PC-3 (cell line): ENCODE data around the gene EHMT1. TPM values are rescaled to one million over a fixed set of nuclear protein-coding genes. Genes with fewer than 3 reads are reported as not detected.

ENCODE experiments used
- ATAC-seq: fragments of 200-7000 bp; cut with Tn5 transposase; 2 replicates; pipeline ENCODE4 v1.9.1; 2020; ENCODE audit warnings: mild to moderate bottlenecking, moderate library complexity
- BruUV-seq: library from RNA; stranded (reverse); fragments of 400-500 nt; replicated peaks from 2 replicates; lab custom pipeline; 2021; lab: Mats Ljungman, UMichigan
- CTCF ChIA-PET: fragments of 300-600 bp; sonication (Branson Sonifier 250); formaldehyde crosslinking; loops from one replicate; lab custom pipeline; 2022; ENCODE audit warnings: antibody characterized with exemption; lab: Charles Lee
- POLR2A ChIA-PET: fragments of 300-600 bp; sonication (Branson Sonifier 250); formaldehyde crosslinking; loops from one replicate; lab custom pipeline; 2022; ENCODE audit warnings: antibody characterized with exemption; ENCODE audit not compliant: unreplicated experiment; lab: Charles Lee
- DNase-seq: peaks from one replicate; pipeline ENCODE4 v3.0.0-alpha.2; 2015
- H2AFZ ChIP-seq: fragments of 300-600 bp; sonication (generic); 2 replicates; pipeline ENCODE4 v1.6.0; 2016; ENCODE audit warnings: antibody characterized with exemption, low read length
- H3F3A ChIP-seq: fragments of 300-600 bp; sonication (generic); one replicate; pipeline ENCODE4 v1.6.0; 2017; ENCODE audit warnings: antibody characterized with exemption, low read length, control low read depth, mild to moderate bottlenecking; ENCODE audit not compliant: unreplicated experiment
- H3K27ac ChIP-seq: fragments of 300-600 bp; sonication (generic); 2 replicates; pipeline ENCODE4 v1.5.1; 2016; ENCODE audit warnings: mild to moderate bottlenecking, low read length
- H3K27me3 ChIP-seq: fragments of 300-600 bp; sonication (generic); 2 replicates; pipeline ENCODE4 v1.6.1; 2016; ENCODE audit warnings: low read length, mixed read lengths
- H3K36me3 ChIP-seq: fragments of 300-600 bp; sonication (generic); 2 replicates; pipeline ENCODE4 v1.6.1; 2016; ENCODE audit warnings: low read depth, mixed run types, low read length, mixed read lengths
- H3K4me1 ChIP-seq: fragments of 300-600 bp; sonication (generic); 2 replicates; pipeline ENCODE4 v1.5.1; 2016; ENCODE audit warnings: low read length; ENCODE audit not compliant: insufficient read depth
- H3K4me2 ChIP-seq: fragments of 300-600 bp; sonication (generic); 2 replicates; pipeline ENCODE4 v1.6.0; 2016; ENCODE audit warnings: low read length
- H3K4me3 ChIP-seq: fragments of 300-600 bp; sonication (generic); 2 replicates; pipeline ENCODE4 v1.5.1; 2016; ENCODE audit warnings: mild to moderate bottlenecking, low read length, mixed read lengths
- H3K79me2 ChIP-seq: fragments of 300-600 bp; sonication (generic); 2 replicates; pipeline ENCODE4 v1.6.1; 2017; ENCODE audit warnings: low read length, mixed read lengths
- H3K9ac ChIP-seq: fragments of 300-600 bp; sonication (generic); 2 replicates; pipeline ENCODE4 v1.6.0; 2016; ENCODE audit warnings: mild to moderate bottlenecking, low read length
- H3K9me2 ChIP-seq: fragments of 300-600 bp; sonication (generic); replicated peaks from 2 replicates; pipeline ENCODE4 v1.6.1; 2016; ENCODE audit warnings: mixed run types, low read length, mixed read lengths
- H3K9me3 ChIP-seq: fragments of 300-600 bp; sonication (generic); 2 replicates; pipeline ENCODE4 v1.6.1; 2016; ENCODE audit warnings: low read length, mixed read lengths
- H4K20me1 ChIP-seq: fragments of 300-600 bp; sonication (generic); 2 replicates; pipeline ENCODE4 v1.6.1; 2016; ENCODE audit warnings: low read length, mixed read lengths
- EZH2 ChIP-seq: fragments of 300-600 bp; sonication (generic); IDR thresholded peaks from one replicate; pipeline ENCODE4 v1.6.1; 2017; ENCODE audit warnings: antibody characterized with exemption, mild to moderate bottlenecking, low read length; ENCODE audit not compliant: unreplicated experiment
- EZH2phosphoT487 ChIP-seq: fragments of 300-600 bp; sonication (generic); IDR thresholded peaks from 2 replicates; pipeline ENCODE4 v1.6.1; 2018; ENCODE audit warnings: mild to moderate bottlenecking, antibody characterized with exemption, low read length, borderline replicate concordance
- intact Hi-C: fragments of 100-400 bp; cut with micrococcal nuclease; formaldehyde crosslinking; loops from 2 replicates; pipeline ENCODE4 v1.9.0; 2023
- total RNA-seq: library from RNA; depleted of rRNA; stranded (reverse); fragments of >200 nt; gene quantifications from 2 replicates; pipeline ENCODE4 v1.2.3, GENCODE V29; 2014
- TF ChIP-seq, protein P1 (sequence below): fragments of 300-600 bp; sonication (generic); conservative IDR thresholded peaks from 2 replicates; pipeline ENCODE4 v1.5.1; 2017; ENCODE audit warnings: antibody characterized with exemption, low read depth, mild to moderate bottlenecking, low read length

EHMT1 gene
- total RNA-seq, 1 experiment from 2014 or later = 42.8 TPM

DNA sequence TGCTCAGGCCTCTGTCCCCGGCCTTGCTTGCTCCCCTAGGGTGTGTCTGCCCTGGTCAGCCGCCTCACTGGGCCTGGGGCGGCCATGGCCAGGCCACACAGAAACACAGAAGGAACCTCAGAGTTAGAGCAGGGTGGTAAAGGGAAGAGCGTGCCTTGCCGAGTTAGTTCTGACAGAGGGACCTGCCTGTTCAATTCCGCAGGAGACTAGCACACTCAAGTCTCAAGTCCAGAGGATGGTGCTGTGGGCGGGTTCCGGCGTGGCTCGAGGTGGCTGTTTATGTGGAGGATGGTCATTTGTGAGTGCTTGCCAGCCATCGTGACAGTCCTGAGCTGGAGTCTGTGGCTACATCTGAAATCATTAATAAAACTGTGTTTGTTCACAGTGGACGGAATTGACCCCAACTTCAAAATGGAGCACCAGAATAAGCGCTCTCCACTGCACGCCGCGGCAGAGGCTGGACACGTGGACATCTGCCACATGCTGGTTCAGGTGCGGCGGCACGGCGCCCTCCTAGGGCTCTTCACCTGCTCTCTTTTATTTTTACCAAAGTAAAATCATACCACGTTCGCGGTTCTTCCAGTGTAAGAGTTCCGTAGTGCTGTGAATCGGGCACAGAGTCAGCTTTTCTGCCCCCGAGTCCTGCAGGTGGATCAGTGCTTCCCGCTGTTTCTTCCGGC lies 163.2 kb downstream of the EHMT1 start:
- Histone ChIP-seq H3K27ac (no peak overlapping the region), H2AFZ (no peak overlapping the region), H3K79me2 (no peaks in the 10 kb centered on the region), H4K20me1 (no peaks in the 10 kb centered on the region), H3K4me3 (no peak overlapping the region), H3F3A (no peaks in the 10 kb centered on the region), H3K36me3 (no peaks in the 10 kb centered on the region; the same call in 1 of the 2 replicates), H3K27me3 (no peaks in the 10 kb centered on the region), H3K4me1 (no peaks in the 10 kb centered on the region), H3K4me2 (no peak overlapping the region), H3K9me3 (no peaks in the 10 kb centered on the region), H3K9me2 (no peaks in the 10 kb centered on the region), H3K9ac (no peak overlapping the region)
- no TSS peak for BruUV-seq
- ATAC-seq (no peak), DNase-seq (no peak)
- intact Hi-C loops = no loop called here
- ChIA-PET POLR2A (no interaction called here), CTCF (no interaction called here)
- TF ChIP-seq EZH2phosphoT487 = no peak
- TF ChIP-seq, protein P1, sequence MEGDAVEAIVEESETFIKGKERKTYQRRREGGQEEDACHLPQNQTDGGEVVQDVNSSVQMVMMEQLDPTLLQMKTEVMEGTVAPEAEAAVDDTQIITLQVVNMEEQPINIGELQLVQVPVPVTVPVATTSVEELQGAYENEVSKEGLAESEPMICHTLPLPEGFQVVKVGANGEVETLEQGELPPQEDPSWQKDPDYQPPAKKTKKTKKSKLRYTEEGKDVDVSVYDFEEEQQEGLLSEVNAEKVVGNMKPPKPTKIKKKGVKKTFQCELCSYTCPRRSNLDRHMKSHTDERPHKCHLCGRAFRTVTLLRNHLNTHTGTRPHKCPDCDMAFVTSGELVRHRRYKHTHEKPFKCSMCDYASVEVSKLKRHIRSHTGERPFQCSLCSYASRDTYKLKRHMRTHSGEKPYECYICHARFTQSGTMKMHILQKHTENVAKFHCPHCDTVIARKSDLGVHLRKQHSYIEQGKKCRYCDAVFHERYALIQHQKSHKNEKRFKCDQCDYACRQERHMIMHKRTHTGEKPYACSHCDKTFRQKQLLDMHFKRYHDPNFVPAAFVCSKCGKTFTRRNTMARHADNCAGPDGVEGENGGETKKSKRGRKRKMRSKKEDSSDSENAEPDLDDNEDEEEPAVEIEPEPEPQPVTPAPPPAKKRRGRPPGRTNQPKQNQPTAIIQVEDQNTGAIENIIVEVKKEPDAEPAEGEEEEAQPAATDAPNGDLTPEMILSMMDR = no peak
- no peak for TF ChIP-seq EZH2

DNA sequence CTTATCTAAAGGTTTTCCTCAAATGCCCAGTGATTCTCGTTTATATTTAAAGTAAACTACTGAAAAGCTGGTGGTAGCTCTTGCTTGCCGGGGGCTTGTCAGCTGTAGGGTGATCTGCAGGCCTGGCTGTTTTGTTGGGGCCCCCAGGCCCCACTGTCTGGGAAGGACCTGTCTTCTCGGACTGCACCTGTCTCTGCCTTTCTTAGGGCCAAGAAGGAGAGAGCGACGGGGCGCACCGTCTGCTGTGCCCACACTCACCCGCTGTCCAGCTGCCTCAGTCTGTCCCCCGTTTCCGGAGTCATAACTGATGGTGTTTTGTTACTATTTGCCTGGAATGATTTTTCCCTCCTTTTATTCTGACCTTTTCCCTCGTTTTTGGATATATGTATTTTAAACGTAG lies 164.7 kb downstream of the EHMT1 start:
- ChIA-PET POLR2A (no interaction called here), CTCF (no interaction called here)
- no TSS peak for BruUV-seq
- Histone ChIP-seq H3K79me2 (no peaks in the 10 kb centered on the region), H4K20me1 (no peaks in the 10 kb centered on the region), H3K4me1 (no peaks in the 10 kb centered on the region), H3K36me3 (no peaks in the 10 kb centered on the region; the same call in 1 of the 2 replicates), H3K27ac (no peak overlapping the region), H3K9ac (no peak overlapping the region), H3K4me3 (no peak overlapping the region), H3K9me2 (no peaks in the 10 kb centered on the region), H2AFZ (no peak overlapping the region), H3F3A (no peaks in the 10 kb centered on the region), H3K9me3 (no peaks in the 10 kb centered on the region), H3K27me3 (no peaks in the 10 kb centered on the region), H3K4me2 (no peak overlapping the region)
- ATAC-seq (no peak), DNase-seq (no peak)
- intact Hi-C loops = no loop called here
- TF ChIP-seq EZH2 = no peak
- no peak for TF ChIP-seq EZH2phosphoT487
- TF ChIP-seq, protein P1 = no peak

DNA sequence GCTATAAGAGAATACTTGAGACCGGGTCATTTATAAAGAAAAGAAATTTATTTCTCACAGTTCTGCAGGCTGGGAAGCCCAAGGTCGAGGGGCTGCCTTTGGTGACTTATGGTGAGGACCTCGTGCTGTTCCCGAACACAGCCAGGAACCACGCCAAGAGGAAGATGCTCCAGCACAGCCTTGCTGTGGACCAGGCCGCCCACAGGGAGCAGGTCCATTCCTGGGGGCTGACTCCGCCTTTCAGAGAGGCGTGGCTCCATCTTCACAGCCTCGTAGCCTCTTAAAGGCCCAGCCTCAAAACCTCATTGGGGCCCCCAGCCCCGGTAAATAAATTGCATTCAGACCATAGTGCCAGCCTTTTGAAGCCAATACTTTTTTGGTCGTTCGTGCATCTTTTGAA lies 165.2 kb downstream of the EHMT1 start:
- no peak overlapping the region for H3K27ac ChIP-seq
- TF ChIP-seq EZH2phosphoT487 (no peak), EZH2 (no peak)
- TF ChIP-seq, protein P1 = no peak
- DNase-seq (no peak), ATAC-seq (no peak)
- no peak overlapping the region for H3K4me3 ChIP-seq
- no peak overlapping the region for H2AFZ ChIP-seq
- no peaks in the 10 kb centered on the region; the same call in 1 of the 2 replicates for H3K36me3 ChIP-seq
- no peaks in the 10 kb centered on the region for H3K27me3 ChIP-seq
- H3F3A ChIP-seq = no peaks in the 10 kb centered on the region
- intact Hi-C loops = no loop called here
- CTCF ChIA-PET = no interaction called here
- H3K4me2 ChIP-seq = no peak overlapping the region
- H3K9ac ChIP-seq = no peak overlapping the region
- no peaks in the 10 kb centered on the region for H3K9me2 ChIP-seq
- H3K9me3 ChIP-seq = no peaks in the 10 kb centered on the region
- H3K4me1 ChIP-seq = no peaks in the 10 kb centered on the region
- no TSS peak for BruUV-seq
- POLR2A ChIA-PET = no interaction called here
- no peaks in the 10 kb centered on the region for H3K79me2 ChIP-seq
- no peaks in the 10 kb centered on the region for H4K20me1 ChIP-seq
